Right hindlimb (tissue), 1 donor: Measurements from ENCODE around the gene GLP2R.

Source experiments
- DNase-seq: peaks from one replicate; pipeline ENCODE4 v3.0.0-alpha.2; 2018

The GLP2R gene

DNA sequence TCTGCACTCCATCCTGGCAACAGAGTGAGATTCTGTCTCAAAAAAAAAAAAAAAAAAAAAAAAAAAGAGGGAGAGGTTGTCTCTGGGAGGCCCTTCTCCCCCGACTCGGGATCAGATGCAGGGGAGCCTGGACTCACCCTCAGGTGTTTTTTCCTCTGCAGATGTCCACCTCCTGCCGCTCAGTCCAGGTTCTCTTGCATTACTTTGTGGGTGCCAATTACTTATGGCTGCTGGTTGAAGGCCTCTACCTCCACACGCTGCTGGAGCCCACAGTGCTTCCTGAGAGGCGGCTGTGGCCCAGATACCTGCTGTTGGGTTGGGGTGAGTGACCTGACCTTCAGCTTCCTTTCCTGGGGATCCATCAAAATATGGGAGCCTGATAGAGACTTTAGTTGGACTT lies 34.1 kb downstream of the GLP2R start:
- DNase-seq, result no peak

- no peak for DNase-seq
Measured at GRCh38 chr17:9860851-9861250, 35.1 kb downstream of the GLP2R start.

GRCh38 chr17:9862220-9862619 lies 36.5 kb downstream of the GLP2R start:
- DNase-seq, result no peak

DNA sequence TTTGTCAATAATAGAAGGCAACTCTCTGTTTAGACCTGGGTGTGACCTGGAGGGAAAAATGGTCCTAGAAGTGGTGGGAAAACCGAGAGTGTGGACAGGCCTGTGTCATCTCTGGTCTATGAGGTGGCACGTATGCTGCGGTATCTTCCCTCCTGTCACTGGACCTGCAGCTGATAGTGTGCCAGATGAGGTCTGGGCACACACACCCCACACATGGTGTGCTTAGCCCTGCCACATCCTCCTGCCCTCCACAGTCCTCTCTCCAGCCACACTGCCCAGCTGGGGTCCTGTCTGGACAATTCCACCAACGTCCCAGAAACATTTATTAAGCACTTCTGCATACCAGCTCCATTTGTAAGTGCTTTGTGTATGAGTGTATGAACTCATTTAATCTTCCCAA lies 37.2 kb downstream of the GLP2R start:
- no peak for DNase-seq

DNA sequence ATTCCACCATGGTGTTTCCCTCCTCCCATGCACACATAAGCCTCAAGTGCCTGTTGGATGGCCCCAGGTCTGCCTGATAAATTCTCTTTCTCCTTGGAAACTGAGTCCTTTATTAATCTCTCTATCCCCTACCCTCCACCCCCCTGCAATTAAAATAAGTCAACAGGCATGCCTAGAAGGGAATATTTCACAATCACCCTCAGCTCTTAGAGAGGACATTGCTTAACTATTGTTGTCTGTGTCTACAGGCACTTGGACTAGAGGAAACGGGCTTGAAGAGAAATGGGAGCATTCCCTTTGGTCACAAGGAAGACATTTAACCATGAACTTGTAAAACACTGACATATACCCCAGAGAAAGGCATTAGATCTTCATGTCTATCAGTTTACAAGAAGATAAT lies 39.9 kb downstream of the GLP2R start:
- DNase-seq, result no peak

- no peak for DNase-seq
Measured at GRCh38 chr17:9868552-9868951, 42.8 kb downstream of the GLP2R start.

GRCh38 chr17:9872852-9873251 lies 47.1 kb downstream of the GLP2R start:
- DNase-seq, result no peak

DNA sequence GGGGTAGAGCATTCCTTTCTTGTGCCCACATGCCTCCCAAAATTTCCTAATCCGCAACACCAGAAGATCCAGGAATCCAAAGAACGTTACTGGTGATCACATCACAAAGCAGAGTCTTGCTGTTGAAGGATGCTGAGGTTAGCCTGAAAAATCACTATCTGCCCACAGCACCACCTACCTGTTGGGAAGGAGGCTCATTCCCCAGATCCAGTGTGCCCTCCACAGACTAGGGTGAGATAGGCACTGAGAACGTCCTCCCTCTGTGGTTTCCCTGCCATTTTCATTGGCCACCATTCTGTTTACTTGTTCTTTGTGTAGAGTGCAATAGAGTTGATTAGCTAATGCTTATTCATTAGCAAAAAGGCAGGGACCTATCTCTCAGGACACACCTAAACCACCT lies 49.0 kb downstream of the GLP2R start:
- no peak for DNase-seq

- DNase-seq, result no peak
Measured at GRCh38 chr17:9875441-9875840, 49.7 kb downstream of the GLP2R start.

DNA sequence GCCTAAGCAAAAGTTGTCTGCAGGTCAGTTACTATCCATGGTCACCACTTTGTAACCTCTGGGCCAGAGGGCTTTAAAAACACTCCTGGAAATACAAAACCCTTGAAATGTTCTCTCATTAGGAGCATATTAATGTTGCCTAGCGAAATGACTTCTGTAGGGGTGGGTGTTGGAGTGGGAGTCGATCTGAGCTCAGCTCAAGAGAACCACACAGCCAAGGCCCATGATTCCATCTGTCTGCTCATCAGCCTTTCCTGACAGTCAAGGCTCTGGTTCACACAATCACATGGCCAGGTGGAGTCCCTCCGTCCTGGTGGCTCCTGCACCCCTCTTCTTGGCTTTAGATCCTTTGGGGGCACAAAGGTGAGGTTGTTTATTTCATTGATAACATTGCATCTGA lies 52.6 kb downstream of the GLP2R start:
- DNase-seq, result no peak

DNA sequence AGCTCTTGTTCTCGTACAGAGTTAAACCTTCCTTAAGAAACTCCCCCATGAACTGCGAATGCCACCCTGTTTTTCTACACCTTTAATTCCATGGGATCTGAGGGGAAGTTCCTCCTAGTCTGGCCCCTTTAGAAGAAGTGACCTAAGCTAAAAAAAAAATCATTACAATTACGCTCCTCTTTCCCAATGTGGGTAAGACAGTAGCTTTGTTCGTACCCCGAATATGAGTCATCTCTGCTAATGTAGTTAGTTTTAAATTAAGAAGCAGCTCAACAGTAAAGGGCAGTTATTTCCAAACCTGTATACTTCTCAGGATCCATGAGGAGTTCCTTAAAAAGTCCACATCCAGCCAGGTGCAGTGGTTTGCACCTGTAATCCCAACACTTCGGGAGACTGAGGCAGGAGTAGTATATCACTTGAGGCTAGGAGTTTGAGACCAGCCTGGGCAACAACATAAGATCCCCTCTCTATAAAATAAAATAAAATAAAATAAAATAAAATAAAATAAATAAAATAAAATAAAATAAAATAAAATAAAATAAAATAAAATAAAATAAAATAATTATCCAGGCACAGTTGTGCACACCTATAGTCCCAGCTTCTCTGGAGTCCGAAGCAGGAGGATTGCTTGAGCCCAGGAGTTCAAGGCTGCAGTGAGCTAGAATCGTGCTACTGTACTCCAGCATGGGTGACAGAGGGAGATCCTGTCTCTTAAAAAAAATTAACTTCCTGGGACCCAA lies 53.2 kb downstream of the GLP2R start:
- no peak for DNase-seq

DNA sequence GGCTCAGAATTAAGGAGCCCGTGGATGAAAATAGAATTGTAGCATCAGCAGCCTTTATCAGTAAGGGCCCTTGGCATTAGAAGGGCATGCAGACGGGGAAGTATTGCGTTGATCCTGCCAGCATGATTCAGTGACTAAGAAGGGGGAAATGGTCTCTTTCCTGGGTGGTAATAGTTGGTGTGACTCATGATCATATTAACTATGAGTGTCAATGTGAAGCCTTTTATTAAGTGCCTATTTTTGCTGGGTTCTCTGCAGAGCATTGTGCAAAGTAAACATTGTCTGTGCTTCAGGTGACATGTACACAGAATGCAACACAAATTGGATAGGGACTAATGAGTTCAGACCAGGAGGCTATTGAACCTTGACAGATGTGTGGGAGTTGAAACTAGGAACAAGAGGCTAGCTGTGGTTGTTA lies 54.9 kb downstream of the GLP2R start:
- no peak for DNase-seq

DNA sequence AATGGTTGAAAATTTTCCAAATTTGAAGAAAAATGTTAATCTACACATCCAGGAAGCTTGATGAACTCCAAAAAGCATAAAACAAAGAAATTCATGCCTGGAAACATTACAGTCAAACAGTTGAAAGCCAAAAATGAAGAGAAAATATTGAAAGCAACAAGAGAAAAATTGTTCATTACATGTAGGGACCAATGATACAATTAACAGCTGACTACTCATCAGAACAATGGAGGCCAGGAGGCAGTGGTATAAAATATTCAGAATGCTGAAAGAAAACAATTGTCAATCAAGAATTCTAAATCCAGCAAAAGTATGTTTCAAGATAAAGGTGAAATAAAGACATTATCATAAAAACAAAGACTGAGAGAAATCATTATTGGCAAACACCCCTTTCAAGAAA lies 57.7 kb downstream of the GLP2R start:
- DNase-seq, result no peak

DNA sequence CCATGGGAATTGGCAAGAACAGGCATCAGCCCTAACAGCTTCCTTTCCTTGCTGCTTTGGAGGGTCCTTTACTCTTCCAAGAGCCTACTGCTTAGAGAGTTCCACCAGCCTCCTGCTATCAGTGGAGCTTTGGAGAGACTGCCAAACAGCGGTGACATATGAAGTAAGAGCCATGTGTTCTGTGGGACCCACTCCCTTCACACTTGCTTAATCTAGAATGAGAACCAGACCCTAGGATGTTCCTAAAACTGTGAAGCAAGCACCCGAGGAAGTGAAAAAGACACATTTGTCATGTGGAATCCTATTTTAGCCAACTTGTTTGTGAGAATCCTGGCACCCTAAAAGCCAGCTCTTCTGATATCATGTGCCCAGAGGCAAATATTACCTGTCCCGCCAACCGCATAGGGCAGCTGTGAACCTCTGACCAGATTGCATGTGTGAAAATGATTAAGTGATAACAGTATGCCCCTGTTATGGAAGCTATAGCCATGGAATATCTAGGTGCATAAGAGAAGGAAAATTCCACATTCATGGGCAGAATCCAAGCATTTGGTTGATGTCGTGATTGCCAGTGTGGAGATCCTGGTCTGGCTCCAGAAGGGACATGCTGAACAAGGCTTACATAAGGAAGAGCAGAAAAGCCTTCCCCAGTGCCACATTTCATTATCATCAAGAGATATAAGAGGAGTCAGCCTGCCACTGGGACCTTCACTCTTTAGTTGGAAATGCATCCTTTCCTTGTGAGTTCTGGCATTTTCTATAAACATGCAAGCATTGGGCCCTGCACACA lies 60.6 kb downstream of the GLP2R start:
- DNase-seq, result no peak

- DNase-seq, result no peak
Measured at GRCh38 chr17:9887508-9887907, 61.8 kb downstream of the GLP2R start.

DNA sequence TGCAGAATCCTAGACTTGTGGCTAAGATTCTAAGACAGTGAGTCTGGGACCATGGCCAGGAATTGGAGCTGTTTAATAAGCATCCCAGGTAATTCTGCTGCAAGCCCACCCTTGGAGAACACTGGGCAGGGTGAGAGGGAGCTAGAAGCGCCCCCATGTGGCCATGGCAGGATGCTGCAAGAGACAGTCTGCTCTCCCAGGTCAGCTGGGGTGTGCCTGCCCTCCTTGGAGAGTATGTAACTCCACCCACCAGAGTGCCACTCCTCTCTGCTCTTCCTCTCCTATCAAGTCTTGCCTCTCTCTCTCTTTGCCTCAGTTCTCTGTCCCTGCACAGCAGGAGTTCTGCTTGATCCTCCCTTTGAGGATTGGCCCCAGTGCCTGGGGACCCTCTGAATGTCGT lies 64.4 kb downstream of the GLP2R start:
- no peak for DNase-seq

DNA sequence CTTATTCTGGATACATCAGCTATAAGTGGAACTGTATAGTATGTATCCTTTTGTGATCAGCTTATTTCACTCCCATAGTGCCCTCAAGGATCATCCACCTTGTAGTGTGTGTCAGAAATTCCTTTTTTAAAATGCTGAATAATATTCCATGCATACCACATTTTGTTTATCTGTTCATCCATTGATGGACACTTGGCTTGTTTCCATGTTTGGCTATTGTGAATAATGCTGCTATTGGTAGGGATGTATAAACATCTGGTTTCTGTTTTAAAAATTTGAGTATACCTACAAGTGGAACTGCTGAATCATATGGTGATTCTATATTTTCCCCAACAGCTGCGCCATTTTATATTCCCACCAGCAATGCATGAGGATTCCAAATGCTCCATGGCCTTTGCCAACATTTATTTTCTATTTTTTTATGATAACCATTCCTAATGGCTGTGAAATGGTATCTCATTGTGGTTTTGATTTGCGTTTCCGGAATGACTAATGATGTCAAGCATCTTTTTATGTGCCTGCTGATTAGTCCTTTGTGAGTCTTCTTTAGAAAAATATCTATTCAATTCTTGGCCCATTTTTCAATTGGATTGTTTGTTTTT lies 67.8 kb downstream of the GLP2R start:
- no peak for DNase-seq

DNA sequence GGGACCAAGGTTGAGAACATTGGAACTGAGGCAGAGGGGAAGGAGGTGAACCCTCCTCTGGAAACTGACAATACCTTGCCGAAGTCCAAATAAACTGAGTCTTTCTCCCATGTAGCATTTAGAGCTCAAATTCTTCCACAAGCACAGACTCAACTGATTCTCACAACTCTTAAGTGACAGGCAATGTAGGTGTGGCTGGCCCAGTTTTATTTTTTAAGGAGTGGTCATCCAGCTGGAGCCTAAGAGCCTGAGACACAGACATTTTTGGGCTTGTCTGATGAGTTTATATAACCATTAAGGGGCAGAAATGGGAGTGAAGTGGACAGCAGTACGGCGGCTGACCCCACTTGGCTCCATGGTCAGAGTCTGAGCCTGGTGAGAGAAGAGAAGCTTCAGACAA lies 68.5 kb downstream of the GLP2R start:
- no peak for DNase-seq

GRCh38 chr17:9895923-9896322 lies 70.2 kb downstream of the GLP2R start:
- DNase-seq, result no peak

DNA sequence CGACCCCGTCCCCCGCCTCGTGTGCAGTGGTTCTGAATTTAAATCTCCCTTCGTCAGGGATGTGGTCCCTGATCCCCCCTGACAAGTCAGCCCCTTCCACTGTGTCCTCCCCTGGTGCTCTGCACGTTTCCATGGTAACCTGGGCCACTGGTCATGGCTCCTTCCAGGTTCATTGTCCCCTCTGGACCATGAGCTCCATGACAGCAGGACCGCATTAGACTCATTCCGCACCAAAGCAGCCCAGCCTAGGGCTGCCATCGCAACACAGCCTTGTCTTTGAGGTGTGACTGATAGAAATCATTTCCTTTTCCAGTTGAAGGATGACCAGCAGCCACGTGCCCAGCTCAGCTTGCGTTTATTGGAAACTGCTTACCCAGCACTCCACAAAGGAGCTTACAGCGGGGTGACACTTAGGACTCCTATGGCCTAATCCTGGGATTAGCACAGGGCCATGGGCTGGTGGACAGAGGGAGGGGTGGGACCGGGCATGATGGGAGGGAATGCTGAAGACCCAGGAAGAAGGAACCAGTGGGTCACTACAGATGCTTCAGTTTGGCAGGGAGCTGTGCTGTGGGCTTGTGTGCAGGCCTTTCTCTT lies 71.7 kb downstream of the GLP2R start:
- no peak for DNase-seq

GRCh38 chr17:9898812-9899211 lies 73.1 kb downstream of the GLP2R start:
- DNase-seq, result no peak

- no peak for DNase-seq
Measured at GRCh38 chr17:9899280-9900043, 73.7 kb downstream of the GLP2R start.

GRCh38 chr17:9900044-9900594 lies 74.4 kb downstream of the GLP2R start:
- no peak for DNase-seq
